WTC11 (cell line): ENCODE results near the gene PAEP. TPM values are rescaled to one million over a fixed set of nuclear protein-coding genes. Genes with fewer than 3 reads are reported as not detected.

Experiments
- ATAC-seq: fragments of 200-7000 bp; cut with Tn5 transposase; 2 replicates; pipeline ENCODE4 v1.10.0; 2021; ENCODE audit warnings: mild to moderate bottlenecking, moderate library complexity
- CTCF ChIA-PET: fragments of 300-600 bp; sonication (Branson Sonifier 250); formaldehyde crosslinking; loops from one replicate; lab custom pipeline; 2021; ENCODE audit warnings: antibody characterized with exemption; lab: Charles Lee
- POLR2A ChIA-PET: fragments of 350-600 bp; sonication (Branson Sonifier 250); formaldehyde crosslinking; loops from one replicate; lab custom pipeline; 2021; ENCODE audit warnings: antibody characterized with exemption; lab: Charles Lee
- DNase-seq: peaks from one replicate; pipeline ENCODE4 v3.0.0; 2021; ENCODE audit warnings: low spot score
- H3K27ac Mint-ChIP-seq: 2 replicates; pipeline ENCODE4 v1.8.0; 2021; ENCODE audit warnings: mixed read lengths
- H3K27me3 Mint-ChIP-seq: 2 replicates; pipeline ENCODE4 v1.8.0; 2021; ENCODE audit warnings: low read depth, mild to moderate bottlenecking, moderate library complexity, mixed read lengths
- H3K36me3 Mint-ChIP-seq: 2 replicates; pipeline ENCODE4 v1.8.0; 2021; ENCODE audit warnings: mixed read lengths
- H3K4me1 Mint-ChIP-seq: 2 replicates; pipeline ENCODE4 v1.8.0; 2022; ENCODE audit warnings: mixed read lengths
- H3K4me3 Mint-ChIP-seq: 2 replicates; pipeline ENCODE4 v1.8.0; 2021; ENCODE audit warnings: mild to moderate bottlenecking, moderate library complexity, mixed read lengths
- H3K9me3 Mint-ChIP-seq: 2 replicates; pipeline ENCODE4 v1.8.0; 2021; ENCODE audit warnings: mixed read lengths
- CBFB ChIP-seq: sonication (generic); formaldehyde crosslinking; IDR thresholded peaks from 2 replicates; pipeline ENCODE4 v1.8.1; 2022; ENCODE audit warnings: mild to moderate bottlenecking, low read depth, missing genetic modification reagents
- CREB1 ChIP-seq: sonication (generic); formaldehyde crosslinking; IDR thresholded peaks from 2 replicates; pipeline ENCODE4 v1.8.0; 2023; ENCODE audit warnings: mild to moderate bottlenecking, missing genetic modification reagents
- CREM ChIP-seq: sonication (generic); formaldehyde crosslinking; IDR thresholded peaks from 2 replicates; pipeline ENCODE4 v1.8.1; 2022; ENCODE audit warnings: mild to moderate bottlenecking, missing genetic modification reagents, moderate library complexity
- ETV6 ChIP-seq: sonication (generic); formaldehyde crosslinking; IDR thresholded peaks from 2 replicates; pipeline ENCODE4 v1.8.1; 2022; ENCODE audit warnings: mild to moderate bottlenecking, missing genetic modification reagents
- NFATC4 ChIP-seq: fragments of 250-450 bp; sonication (Bioruptor Pico); IDR thresholded peaks from 2 replicates; pipeline ENCODE4 v1.9.0; 2021; ENCODE audit warnings: mild to moderate bottlenecking
- NFYB ChIP-seq: sonication (generic); formaldehyde crosslinking; conservative IDR thresholded peaks from 2 replicates; pipeline ENCODE4 v1.8.0; 2022; ENCODE audit warnings: low read depth, missing genetic modification reagents
- NR1H2 ChIP-seq: sonication (generic); formaldehyde crosslinking; IDR thresholded peaks from 2 replicates; pipeline ENCODE4 v1.9.0; 2021; ENCODE audit warnings: mild to moderate bottlenecking, moderate library complexity, missing genetic modification reagents
- TP53 ChIP-seq: sonication (generic); formaldehyde crosslinking; IDR thresholded peaks from 2 replicates; pipeline ENCODE4 v1.8.1; 2023; ENCODE audit warnings: mild to moderate bottlenecking, missing genetic modification reagents
- ZNF396 ChIP-seq: fragments of 250-450 bp; sonication (Bioruptor Pico); IDR thresholded peaks from 2 replicates; pipeline ENCODE4 v1.8.0; 2021; ENCODE audit warnings: mild to moderate bottlenecking, moderate library complexity, borderline replicate concordance
- ZNF423 ChIP-seq: fragments of 250-450 bp; sonication (Bioruptor Pico); IDR thresholded peaks from 2 replicates; pipeline ENCODE4 v2.1.2; 2022; ENCODE audit warnings: mild to moderate bottlenecking, moderate library complexity
- total RNA-seq: library from RNA; stranded (reverse); gene quantifications from 3 replicates; pipeline ENCODE4 v1.2.3, GENCODE V29; 2021
- TF ChIP-seq, protein P1 (sequence below): sonication (generic); formaldehyde crosslinking; IDR thresholded peaks from 2 replicates; pipeline ENCODE4 v1.8.1; 2023; ENCODE audit warnings: mild to moderate bottlenecking, missing genetic modification reagents, borderline replicate concordance
- TF ChIP-seq, protein P2 (sequence below): sonication (generic); formaldehyde crosslinking; IDR thresholded peaks from 2 replicates; pipeline ENCODE4 v1.8.0; 2022; ENCODE audit warnings: mild to moderate bottlenecking, missing genetic modification reagents
- TF ChIP-seq, protein P3 (sequence below): sonication (generic); formaldehyde crosslinking; IDR thresholded peaks from 2 replicates; pipeline ENCODE4 v1.8.0; 2022; ENCODE audit warnings: mild to moderate bottlenecking, missing genetic modification reagents
- TF ChIP-seq, protein P4 (sequence below): sonication (generic); formaldehyde crosslinking; IDR thresholded peaks from 2 replicates; pipeline ENCODE4 v1.8.1; 2023; ENCODE audit warnings: mild to moderate bottlenecking, missing genetic modification reagents
- TF ChIP-seq, protein P5 (sequence below): fragments of 250-450 bp; sonication (Bioruptor Pico); conservative IDR thresholded peaks from 2 replicates; pipeline ENCODE4 v1.9.0; 2021; ENCODE audit warnings: mild to moderate bottlenecking
- TF ChIP-seq, protein P6 (sequence below): sonication (generic); formaldehyde crosslinking; IDR thresholded peaks from 2 replicates; pipeline ENCODE4 v1.8.0; 2022; ENCODE audit warnings: mild to moderate bottlenecking, missing genetic modification reagents
- TF ChIP-seq, protein P7 (sequence below): sonication (generic); formaldehyde crosslinking; IDR thresholded peaks from 2 replicates; pipeline ENCODE4 v1.8.0; 2023; ENCODE audit warnings: missing genetic modification reagents, mild to moderate bottlenecking, borderline replicate concordance

PAEP gene
- total RNA-seq, 1 experiment from 2014 or later: not detected

DNA sequence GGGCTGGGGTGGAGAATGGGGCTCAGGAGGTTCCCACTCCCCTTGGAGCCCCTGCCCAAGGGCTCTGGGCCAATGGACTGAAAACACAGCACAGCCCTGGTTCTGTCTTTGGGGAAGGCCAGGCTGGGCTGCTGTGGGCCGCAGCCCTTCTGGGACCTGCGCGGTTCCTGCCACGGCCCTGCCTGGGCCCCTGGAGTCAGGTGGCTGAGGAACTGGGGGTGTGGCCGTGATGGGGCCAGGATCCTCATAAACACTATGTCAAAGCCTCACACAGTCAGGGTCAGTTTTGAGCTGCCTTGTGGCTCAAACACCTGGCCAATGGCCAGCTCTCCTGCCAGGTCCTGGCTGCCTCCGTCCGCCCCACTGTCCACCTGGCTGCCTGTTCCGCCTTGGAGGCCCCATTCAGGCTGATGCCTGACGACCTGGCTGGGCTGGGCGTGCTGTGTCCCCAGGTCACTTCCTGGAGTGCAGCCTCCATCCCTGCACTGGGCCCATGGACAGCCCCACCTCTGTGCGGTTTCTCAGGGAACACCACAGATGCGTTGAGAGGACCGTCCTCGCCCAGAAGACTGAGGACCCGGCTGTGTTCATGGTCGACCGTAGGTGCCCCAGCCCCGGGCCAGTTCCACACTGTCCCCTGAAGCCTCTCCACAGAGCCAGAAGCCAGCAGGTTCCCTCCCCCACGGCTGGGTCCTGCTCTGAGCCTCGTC lies 27.5 kb downstream of the PAEP start:
- CTCF ChIA-PET: no interaction called here
- Mint-ChIP-seq H3K9me3 (peaks cover 7% of the 10 kb centered on the region), H3K36me3 (no peaks in the 10 kb centered on the region)
- TF ChIP-seq NFYB (no peak), NFATC4 (CRISPR knock-in tag) (no peak), CREB1 (CRISPR knock-in tag) (no peak)
- TF ChIP-seq, all 79 proteins: peak for 0
- DNase-seq: no peak
- no peaks in the 10 kb centered on the region for H3K4me1 Mint-ChIP-seq
- H3K4me3 Mint-ChIP-seq: no peak overlapping the region
- H3K27ac Mint-ChIP-seq: no peak overlapping the region
- no peaks in the 10 kb centered on the region for H3K27me3 Mint-ChIP-seq
- POLR2A ChIA-PET: interaction anchor here (0.8 kb wide), 1 partner anchor 1127 kb away, joined by 3 read pairs; no protein-coding TSS in a partner anchor
- ATAC-seq: no peak

DNA sequence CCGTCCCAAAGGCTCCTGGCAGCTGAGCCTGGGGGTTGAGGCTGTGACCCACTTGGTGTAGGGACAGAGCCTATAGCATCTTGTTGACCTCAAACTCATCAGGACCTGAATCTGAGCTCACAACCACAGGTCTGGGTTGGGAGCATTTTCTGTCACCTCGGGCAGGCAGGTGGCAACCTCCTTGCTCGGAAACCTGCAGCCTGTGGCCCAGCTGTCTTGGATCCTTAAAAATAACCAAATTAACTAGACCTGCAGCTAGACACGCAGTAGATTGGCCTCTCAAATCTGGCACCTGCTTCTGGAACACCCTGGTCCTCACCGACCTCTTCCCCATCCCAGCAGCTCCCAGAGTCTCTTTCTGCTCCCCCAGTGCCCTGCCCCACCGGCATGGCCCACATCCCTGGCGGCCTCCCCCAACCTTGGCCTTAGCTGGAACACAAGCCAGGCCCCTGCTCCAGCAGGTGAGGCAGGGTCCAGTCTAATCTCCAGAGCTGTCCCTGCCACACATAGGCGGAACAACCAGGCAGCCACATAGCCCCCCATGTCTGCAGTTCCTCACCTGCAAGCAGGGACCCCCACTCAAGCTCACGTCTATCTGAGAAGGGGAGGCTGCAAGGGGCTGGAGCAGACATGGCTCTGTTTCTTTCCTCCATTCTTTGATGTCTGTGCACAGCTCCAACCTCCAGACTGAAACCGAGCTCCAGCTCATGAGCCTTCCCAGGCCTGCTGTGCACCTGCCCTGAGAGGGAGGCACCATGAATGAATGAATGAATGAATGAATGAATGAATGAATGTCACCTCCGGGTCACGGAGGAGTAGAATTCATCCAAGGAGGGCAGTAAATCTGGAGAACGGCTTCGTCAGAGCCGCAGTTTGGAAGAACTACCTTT lies 28.3 kb downstream of the PAEP start:
- DNase-seq (no peak), ATAC-seq (no peak)
- no peaks in the 10 kb centered on the region for H3K36me3 Mint-ChIP-seq
- no peak overlapping the region for H3K27ac Mint-ChIP-seq
- POLR2A ChIA-PET: interaction anchor here (0.8 kb wide), 1 partner anchor 1128 kb away, joined by 3 read pairs; no protein-coding TSS in a partner anchor
- H3K4me1 Mint-ChIP-seq: no peaks in the 10 kb centered on the region
- H3K27me3 Mint-ChIP-seq: no peaks in the 10 kb centered on the region
- peaks cover 9% of the 10 kb centered on the region for H3K9me3 Mint-ChIP-seq
- H3K4me3 Mint-ChIP-seq: no peak overlapping the region
- CTCF ChIA-PET: no interaction called here
- no peak for TF ChIP-seq ETV6 (CRISPR knock-in tag)
- TF ChIP-seq, protein P1, sequence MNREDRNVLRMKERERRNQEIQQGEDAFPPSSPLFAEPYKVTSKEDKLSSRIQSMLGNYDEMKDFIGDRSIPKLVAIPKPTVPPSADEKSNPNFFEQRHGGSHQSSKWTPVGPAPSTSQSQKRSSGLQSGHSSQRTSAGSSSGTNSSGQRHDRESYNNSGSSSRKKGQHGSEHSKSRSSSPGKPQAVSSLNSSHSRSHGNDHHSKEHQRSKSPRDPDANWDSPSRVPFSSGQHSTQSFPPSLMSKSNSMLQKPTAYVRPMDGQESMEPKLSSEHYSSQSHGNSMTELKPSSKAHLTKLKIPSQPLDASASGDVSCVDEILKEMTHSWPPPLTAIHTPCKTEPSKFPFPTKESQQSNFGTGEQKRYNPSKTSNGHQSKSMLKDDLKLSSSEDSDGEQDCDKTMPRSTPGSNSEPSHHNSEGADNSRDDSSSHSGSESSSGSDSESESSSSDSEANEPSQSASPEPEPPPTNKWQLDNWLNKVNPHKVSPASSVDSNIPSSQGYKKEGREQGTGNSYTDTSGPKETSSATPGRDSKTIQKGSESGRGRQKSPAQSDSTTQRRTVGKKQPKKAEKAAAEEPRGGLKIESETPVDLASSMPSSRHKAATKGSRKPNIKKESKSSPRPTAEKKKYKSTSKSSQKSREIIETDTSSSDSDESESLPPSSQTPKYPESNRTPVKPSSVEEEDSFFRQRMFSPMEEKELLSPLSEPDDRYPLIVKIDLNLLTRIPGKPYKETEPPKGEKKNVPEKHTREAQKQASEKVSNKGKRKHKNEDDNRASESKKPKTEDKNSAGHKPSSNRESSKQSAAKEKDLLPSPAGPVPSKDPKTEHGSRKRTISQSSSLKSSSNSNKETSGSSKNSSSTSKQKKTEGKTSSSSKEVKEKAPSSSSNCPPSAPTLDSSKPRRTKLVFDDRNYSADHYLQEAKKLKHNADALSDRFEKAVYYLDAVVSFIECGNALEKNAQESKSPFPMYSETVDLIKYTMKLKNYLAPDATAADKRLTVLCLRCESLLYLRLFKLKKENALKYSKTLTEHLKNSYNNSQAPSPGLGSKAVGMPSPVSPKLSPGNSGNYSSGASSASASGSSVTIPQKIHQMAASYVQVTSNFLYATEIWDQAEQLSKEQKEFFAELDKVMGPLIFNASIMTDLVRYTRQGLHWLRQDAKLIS: no peak
- no peak for TF ChIP-seq ZNF423
- TF ChIP-seq, protein P2, sequence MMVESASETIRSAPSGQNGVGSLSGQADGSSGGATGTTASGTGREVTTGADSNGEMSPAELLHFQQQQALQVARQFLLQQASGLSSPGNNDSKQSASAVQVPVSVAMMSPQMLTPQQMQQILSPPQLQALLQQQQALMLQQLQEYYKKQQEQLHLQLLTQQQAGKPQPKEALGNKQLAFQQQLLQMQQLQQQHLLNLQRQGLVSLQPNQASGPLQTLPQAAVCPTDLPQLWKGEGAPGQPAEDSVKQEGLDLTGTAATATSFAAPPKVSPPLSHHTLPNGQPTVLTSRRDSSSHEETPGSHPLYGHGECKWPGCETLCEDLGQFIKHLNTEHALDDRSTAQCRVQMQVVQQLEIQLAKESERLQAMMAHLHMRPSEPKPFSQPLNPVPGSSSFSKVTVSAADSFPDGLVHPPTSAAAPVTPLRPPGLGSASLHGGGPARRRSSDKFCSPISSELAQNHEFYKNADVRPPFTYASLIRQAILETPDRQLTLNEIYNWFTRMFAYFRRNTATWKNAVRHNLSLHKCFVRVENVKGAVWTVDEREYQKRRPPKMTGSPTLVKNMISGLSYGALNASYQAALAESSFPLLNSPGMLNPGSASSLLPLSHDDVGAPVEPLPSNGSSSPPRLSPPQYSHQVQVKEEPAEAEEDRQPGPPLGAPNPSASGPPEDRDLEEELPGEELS (CRISPR knock-in tag): no peak
- TF ChIP-seq, protein P3, sequence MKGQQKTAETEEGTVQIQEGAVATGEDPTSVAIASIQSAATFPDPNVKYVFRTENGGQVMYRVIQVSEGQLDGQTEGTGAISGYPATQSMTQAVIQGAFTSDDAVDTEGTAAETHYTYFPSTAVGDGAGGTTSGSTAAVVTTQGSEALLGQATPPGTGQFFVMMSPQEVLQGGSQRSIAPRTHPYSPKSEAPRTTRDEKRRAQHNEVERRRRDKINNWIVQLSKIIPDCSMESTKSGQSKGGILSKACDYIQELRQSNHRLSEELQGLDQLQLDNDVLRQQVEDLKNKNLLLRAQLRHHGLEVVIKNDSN (CRISPR knock-in tag): no peak
- TF ChIP-seq, protein P4, sequence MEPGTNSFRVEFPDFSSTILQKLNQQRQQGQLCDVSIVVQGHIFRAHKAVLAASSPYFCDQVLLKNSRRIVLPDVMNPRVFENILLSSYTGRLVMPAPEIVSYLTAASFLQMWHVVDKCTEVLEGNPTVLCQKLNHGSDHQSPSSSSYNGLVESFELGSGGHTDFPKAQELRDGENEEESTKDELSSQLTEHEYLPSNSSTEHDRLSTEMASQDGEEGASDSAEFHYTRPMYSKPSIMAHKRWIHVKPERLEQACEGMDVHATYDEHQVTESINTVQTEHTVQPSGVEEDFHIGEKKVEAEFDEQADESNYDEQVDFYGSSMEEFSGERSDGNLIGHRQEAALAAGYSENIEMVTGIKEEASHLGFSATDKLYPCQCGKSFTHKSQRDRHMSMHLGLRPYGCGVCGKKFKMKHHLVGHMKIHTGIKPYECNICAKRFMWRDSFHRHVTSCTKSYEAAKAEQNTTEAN: no peak
- TF ChIP-seq, protein P5, sequence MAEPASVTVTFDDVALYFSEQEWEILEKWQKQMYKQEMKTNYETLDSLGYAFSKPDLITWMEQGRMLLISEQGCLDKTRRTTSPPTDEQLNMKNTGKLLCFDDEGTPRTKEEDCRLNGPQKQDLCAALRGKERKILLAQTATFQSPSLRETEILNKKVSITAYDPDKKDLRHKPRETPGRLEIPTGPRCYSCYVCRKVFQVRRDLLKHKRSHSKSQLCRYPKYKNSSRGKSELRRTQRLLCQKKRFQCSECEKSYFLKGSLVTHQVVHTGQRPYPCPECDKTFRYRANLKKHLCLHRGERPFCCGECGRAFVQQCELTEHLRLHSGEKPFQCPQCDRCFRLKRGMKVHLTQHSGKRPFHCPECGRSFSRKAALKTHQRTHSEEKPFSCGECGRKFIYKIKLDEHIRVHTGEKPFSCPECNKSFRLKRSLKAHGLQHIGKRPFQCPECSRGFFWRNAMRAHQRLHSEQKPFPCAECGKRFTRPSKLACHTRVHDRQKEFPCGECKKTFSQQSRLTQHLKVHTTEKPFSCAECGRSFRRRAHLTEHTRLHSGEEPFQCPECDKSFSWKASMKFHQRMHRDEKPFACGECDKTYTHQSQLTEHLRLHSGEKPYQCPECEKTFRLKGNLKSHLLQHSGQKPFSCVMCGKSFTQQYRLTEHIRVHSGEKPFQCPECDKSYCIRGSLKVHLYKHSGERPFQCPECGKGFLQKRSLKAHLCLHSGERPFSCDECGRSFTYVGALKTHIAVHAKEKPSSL (CRISPR knock-in tag): no peak
- no peak for TF ChIP-seq TP53
- TF ChIP-seq, protein P6, sequence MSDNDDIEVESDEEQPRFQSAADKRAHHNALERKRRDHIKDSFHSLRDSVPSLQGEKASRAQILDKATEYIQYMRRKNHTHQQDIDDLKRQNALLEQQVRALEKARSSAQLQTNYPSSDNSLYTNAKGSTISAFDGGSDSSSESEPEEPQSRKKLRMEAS (CRISPR knock-in tag): no peak
- no peak for TF ChIP-seq NR1H2 (CRISPR knock-in tag)
- no peak for TF ChIP-seq CREM (CRISPR knock-in tag)
- TF ChIP-seq, protein P7, sequence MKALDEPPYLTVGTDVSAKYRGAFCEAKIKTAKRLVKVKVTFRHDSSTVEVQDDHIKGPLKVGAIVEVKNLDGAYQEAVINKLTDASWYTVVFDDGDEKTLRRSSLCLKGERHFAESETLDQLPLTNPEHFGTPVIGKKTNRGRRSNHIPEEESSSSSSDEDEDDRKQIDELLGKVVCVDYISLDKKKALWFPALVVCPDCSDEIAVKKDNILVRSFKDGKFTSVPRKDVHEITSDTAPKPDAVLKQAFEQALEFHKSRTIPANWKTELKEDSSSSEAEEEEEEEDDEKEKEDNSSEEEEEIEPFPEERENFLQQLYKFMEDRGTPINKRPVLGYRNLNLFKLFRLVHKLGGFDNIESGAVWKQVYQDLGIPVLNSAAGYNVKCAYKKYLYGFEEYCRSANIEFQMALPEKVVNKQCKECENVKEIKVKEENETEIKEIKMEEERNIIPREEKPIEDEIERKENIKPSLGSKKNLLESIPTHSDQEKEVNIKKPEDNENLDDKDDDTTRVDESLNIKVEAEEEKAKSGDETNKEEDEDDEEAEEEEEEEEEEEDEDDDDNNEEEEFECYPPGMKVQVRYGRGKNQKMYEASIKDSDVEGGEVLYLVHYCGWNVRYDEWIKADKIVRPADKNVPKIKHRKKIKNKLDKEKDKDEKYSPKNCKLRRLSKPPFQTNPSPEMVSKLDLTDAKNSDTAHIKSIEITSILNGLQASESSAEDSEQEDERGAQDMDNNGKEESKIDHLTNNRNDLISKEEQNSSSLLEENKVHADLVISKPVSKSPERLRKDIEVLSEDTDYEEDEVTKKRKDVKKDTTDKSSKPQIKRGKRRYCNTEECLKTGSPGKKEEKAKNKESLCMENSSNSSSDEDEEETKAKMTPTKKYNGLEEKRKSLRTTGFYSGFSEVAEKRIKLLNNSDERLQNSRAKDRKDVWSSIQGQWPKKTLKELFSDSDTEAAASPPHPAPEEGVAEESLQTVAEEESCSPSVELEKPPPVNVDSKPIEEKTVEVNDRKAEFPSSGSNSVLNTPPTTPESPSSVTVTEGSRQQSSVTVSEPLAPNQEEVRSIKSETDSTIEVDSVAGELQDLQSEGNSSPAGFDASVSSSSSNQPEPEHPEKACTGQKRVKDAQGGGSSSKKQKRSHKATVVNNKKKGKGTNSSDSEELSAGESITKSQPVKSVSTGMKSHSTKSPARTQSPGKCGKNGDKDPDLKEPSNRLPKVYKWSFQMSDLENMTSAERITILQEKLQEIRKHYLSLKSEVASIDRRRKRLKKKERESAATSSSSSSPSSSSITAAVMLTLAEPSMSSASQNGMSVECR (CRISPR knock-in tag): no peak
- TF ChIP-seq CBFB (CRISPR knock-in tag): no peak
- no peak for TF ChIP-seq ZNF396 (CRISPR knock-in tag)
